WTC11 (cell line): ENCODE data around the gene SLC30A9. TPM values are rescaled to one million over a fixed set of nuclear protein-coding genes. Genes with fewer than 3 reads are reported as not detected.

Source experiments
- ATAC-seq: fragments of 200-7000 bp; cut with Tn5 transposase; 2 replicates; pipeline ENCODE4 v1.10.0; 2021; ENCODE audit warnings: mild to moderate bottlenecking, moderate library complexity
- CTCF ChIA-PET: fragments of 300-600 bp; sonication (Branson Sonifier 250); formaldehyde crosslinking; loops from one replicate; lab custom pipeline; 2021; ENCODE audit warnings: antibody characterized with exemption; lab: Charles Lee
- POLR2A ChIA-PET: fragments of 350-600 bp; sonication (Branson Sonifier 250); formaldehyde crosslinking; loops from one replicate; lab custom pipeline; 2021; ENCODE audit warnings: antibody characterized with exemption; lab: Charles Lee
- DNase-seq: peaks from one replicate; pipeline ENCODE4 v3.0.0; 2021; ENCODE audit warnings: low spot score
- H3K27ac Mint-ChIP-seq: 2 replicates; pipeline ENCODE4 v1.8.0; 2021; ENCODE audit warnings: mixed read lengths
- H3K27me3 Mint-ChIP-seq: 2 replicates; pipeline ENCODE4 v1.8.0; 2021; ENCODE audit warnings: low read depth, mild to moderate bottlenecking, moderate library complexity, mixed read lengths
- H3K36me3 Mint-ChIP-seq: 2 replicates; pipeline ENCODE4 v1.8.0; 2021; ENCODE audit warnings: mixed read lengths
- H3K4me1 Mint-ChIP-seq: 2 replicates; pipeline ENCODE4 v1.8.0; 2022; ENCODE audit warnings: mixed read lengths
- H3K4me3 Mint-ChIP-seq: 2 replicates; pipeline ENCODE4 v1.8.0; 2021; ENCODE audit warnings: mild to moderate bottlenecking, moderate library complexity, mixed read lengths
- H3K9me3 Mint-ChIP-seq: 2 replicates; pipeline ENCODE4 v1.8.0; 2021; ENCODE audit warnings: mixed read lengths
- CREM ChIP-seq: sonication (generic); formaldehyde crosslinking; IDR thresholded peaks from 2 replicates; pipeline ENCODE4 v1.8.1; 2022; ENCODE audit warnings: mild to moderate bottlenecking, missing genetic modification reagents, moderate library complexity
- ELF4 ChIP-seq: sonication (generic); formaldehyde crosslinking; IDR thresholded peaks from 2 replicates; pipeline ENCODE4 v1.8.1; 2022; ENCODE audit warnings: low read depth, mild to moderate bottlenecking, moderate library complexity, missing genetic modification reagents
- ETV6 ChIP-seq: sonication (generic); formaldehyde crosslinking; IDR thresholded peaks from 2 replicates; pipeline ENCODE4 v1.8.1; 2022; ENCODE audit warnings: mild to moderate bottlenecking, missing genetic modification reagents
- FOXJ3 ChIP-seq: sonication (generic); formaldehyde crosslinking; IDR thresholded peaks from 2 replicates; pipeline ENCODE4 v1.9.0; 2021; ENCODE audit warnings: missing genetic modification reagents, mild to moderate bottlenecking, borderline replicate concordance
- FOXK1 ChIP-seq: sonication (generic); formaldehyde crosslinking; IDR thresholded peaks from 2 replicates; pipeline ENCODE4 v1.8.0; 2022; ENCODE audit warnings: mild to moderate bottlenecking, moderate library complexity, missing genetic modification reagents
- GTF2I ChIP-seq: fragments of 250-450 bp; sonication (Bioruptor Pico); conservative IDR thresholded peaks from 2 replicates; pipeline ENCODE4 v1.4.0; 2021; ENCODE audit warnings: mild to moderate bottlenecking
- HMGA2 ChIP-seq: fragments of 250-450 bp; sonication (Bioruptor Pico); IDR thresholded peaks from 2 replicates; pipeline ENCODE4 v1.4.0; 2021; ENCODE audit warnings: mild to moderate bottlenecking, moderate library complexity
- IRF2 ChIP-seq: sonication (generic); formaldehyde crosslinking; IDR thresholded peaks from 2 replicates; pipeline ENCODE4 v1.8.0; 2022; ENCODE audit warnings: low read depth, missing genetic modification reagents, borderline replicate concordance
- MXD4 ChIP-seq: fragments of 250-450 bp; sonication (Bioruptor Pico); IDR thresholded peaks from 2 replicates; pipeline ENCODE4 v1.8.0; 2021; ENCODE audit warnings: mild to moderate bottlenecking, moderate library complexity, borderline replicate concordance
- MYBL2 ChIP-seq: sonication (generic); formaldehyde crosslinking; IDR thresholded peaks from 2 replicates; pipeline ENCODE4 v1.8.1; 2023; ENCODE audit warnings: mild to moderate bottlenecking, moderate library complexity, missing genetic modification reagents
- OVOL2 ChIP-seq: fragments of 250-450 bp; sonication (Bioruptor Pico); IDR thresholded peaks from 2 replicates; pipeline ENCODE4 v1.9.0; 2021; ENCODE audit warnings: mild to moderate bottlenecking, borderline replicate concordance
- PRRX2 ChIP-seq: fragments of 250-450 bp; sonication (Bioruptor Pico); IDR thresholded peaks from 2 replicates; pipeline ENCODE4 v1.8.0; 2021; ENCODE audit warnings: mild to moderate bottlenecking
- RORB ChIP-seq: fragments of 250-450 bp; sonication (Bioruptor Pico); IDR thresholded peaks from 2 replicates; pipeline ENCODE4 v1.9.0; 2021; ENCODE audit warnings: mild to moderate bottlenecking
- SMAD3 ChIP-seq: sonication (generic); formaldehyde crosslinking; IDR thresholded peaks from 2 replicates; pipeline ENCODE4 v1.8.0; 2022; ENCODE audit warnings: missing genetic modification reagents, mild to moderate bottlenecking, borderline replicate concordance
- SMAD4 ChIP-seq: sonication (generic); formaldehyde crosslinking; IDR thresholded peaks from 2 replicates; pipeline ENCODE4 v1.8.0; 2022; ENCODE audit warnings: mild to moderate bottlenecking, missing genetic modification reagents
- TCF7 ChIP-seq: sonication (generic); formaldehyde crosslinking; IDR thresholded peaks from 2 replicates; pipeline ENCODE4 v1.8.0; 2022; ENCODE audit warnings: mild to moderate bottlenecking, low read depth, missing genetic modification reagents, moderate library complexity
- ZBTB21 ChIP-seq: sonication (generic); formaldehyde crosslinking; IDR thresholded peaks from 2 replicates; pipeline ENCODE4 v1.8.1; 2023; ENCODE audit warnings: mild to moderate bottlenecking, missing genetic modification reagents, borderline replicate concordance
- ZNF138 ChIP-seq: sonication (generic); formaldehyde crosslinking; conservative IDR thresholded peaks from 2 replicates; pipeline ENCODE4 v1.8.1; 2022; ENCODE audit warnings: mild to moderate bottlenecking, moderate library complexity, missing genetic modification reagents
- ZNF232 ChIP-seq: sonication (generic); formaldehyde crosslinking; IDR thresholded peaks from 2 replicates; pipeline ENCODE4 v1.8.0; 2022; ENCODE audit warnings: mild to moderate bottlenecking, missing genetic modification reagents
- ZNF263 ChIP-seq: sonication (generic); formaldehyde crosslinking; IDR thresholded peaks from 2 replicates; pipeline ENCODE4 v1.8.1; 2022; ENCODE audit warnings: low read depth, mild to moderate bottlenecking, moderate library complexity, missing genetic modification reagents
- ZNF416 ChIP-seq: fragments of 250-450 bp; sonication (Bioruptor Pico); IDR thresholded peaks from 2 replicates; pipeline ENCODE4 v1.9.0; 2021; ENCODE audit warnings: mild to moderate bottlenecking, inconsistent platforms
- ZNF423 ChIP-seq: fragments of 250-450 bp; sonication (Bioruptor Pico); IDR thresholded peaks from 2 replicates; pipeline ENCODE4 v2.1.2; 2022; ENCODE audit warnings: mild to moderate bottlenecking, moderate library complexity
- total RNA-seq: library from RNA; stranded (reverse); gene quantifications from 3 replicates; pipeline ENCODE4 v1.2.3, GENCODE V29; 2021
- TF ChIP-seq, protein P1 (sequence below): sonication (generic); formaldehyde crosslinking; IDR thresholded peaks from 2 replicates; pipeline ENCODE4 v1.8.1; 2023; ENCODE audit warnings: mild to moderate bottlenecking, missing genetic modification reagents, moderate library complexity
- TF ChIP-seq, protein P2 (sequence below): fragments of 250-450 bp; sonication (Bioruptor Pico); IDR thresholded peaks from 2 replicates; pipeline ENCODE4 v1.8.0; 2021; ENCODE audit warnings: mild to moderate bottlenecking
- TF ChIP-seq, protein P3 (sequence below): fragments of 250-450 bp; sonication (Bioruptor Pico); conservative IDR thresholded peaks from 2 replicates; pipeline ENCODE4 v1.9.0; 2021; ENCODE audit warnings: mild to moderate bottlenecking

SLC30A9 gene
- total RNA-seq, 1 experiment from 2014 or later: 70.1 TPM

DNA sequence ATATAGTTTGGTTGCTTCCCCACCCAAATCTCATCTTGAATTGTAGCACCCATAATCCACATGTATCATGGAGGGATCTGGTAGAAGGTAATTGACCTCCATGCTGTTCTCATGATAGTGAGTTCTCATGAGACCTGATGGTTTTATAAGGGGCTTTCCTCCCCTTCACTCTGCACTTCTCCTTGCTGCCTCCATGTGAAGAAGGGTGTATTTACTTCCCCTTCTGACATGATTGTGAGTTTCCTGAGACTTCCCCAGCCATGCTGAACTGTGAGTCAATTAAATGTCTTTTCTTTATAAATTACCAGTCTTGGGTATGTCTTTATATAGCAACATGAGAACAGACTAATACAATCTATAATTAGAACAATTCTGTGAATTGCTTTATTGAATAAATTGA lies 20.7 kb upstream of the SLC30A9 start:
- 0 out of 2 replicates have a peak, but pooled peaks cover 3% of the 10 kb centered on the region for H3K4me1 Mint-ChIP-seq
- H3K27me3 Mint-ChIP-seq: no peaks in the 10 kb centered on the region
- peaks cover 38% of the 10 kb centered on the region for H3K36me3 Mint-ChIP-seq
- no peak overlapping the region for H3K4me3 Mint-ChIP-seq
- no peak for ATAC-seq
- no peak overlapping the region for H3K27ac Mint-ChIP-seq
- POLR2A ChIA-PET: no interaction called here
- peaks cover 51% of the 10 kb centered on the region for H3K9me3 Mint-ChIP-seq
- TF ChIP-seq FOXJ3 (no peak), SMAD3 (CRISPR knock-in tag) (no peak), ZNF416 (CRISPR knock-in tag) (no peak), OVOL2 (CRISPR knock-in tag) (no peak), TCF7 (CRISPR knock-in tag) (no peak), ETV6 (CRISPR knock-in tag) (no peak), MYBL2 (CRISPR knock-in tag) (no peak), GTF2I (CRISPR knock-in tag) (no peak), ZNF263 (CRISPR knock-in tag) (no peak)
- DNase-seq: no peak
- CTCF ChIA-PET: no interaction called here

DNA sequence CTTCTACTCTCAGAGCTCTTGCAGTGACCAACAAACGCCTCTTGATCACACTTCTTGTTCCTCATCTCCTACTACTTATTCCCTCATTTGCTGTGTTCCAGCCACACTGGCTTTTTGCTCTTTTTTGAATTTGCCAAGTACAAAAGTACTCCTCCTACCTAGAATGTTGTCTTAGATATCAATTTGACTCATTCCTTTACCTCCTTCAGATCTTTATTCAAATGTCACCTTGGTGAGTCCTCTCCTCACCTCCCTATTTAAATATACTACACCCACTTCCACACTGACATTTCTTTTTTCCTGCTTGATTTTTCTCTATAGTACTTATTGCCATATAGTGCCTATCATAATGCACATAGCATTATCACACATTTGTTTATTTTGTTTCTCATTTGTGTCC lies 15.0 kb upstream of the SLC30A9 start:
- no peak for TF ChIP-seq ZNF138 (CRISPR knock-in tag)
- TF ChIP-seq HMGA2 (CRISPR knock-in tag): no peak
- TF ChIP-seq IRF2 (CRISPR knock-in tag): no peak
- TF ChIP-seq ZNF232: no peak
- no peak for TF ChIP-seq SMAD4 (CRISPR knock-in tag)
- TF ChIP-seq PRRX2 (CRISPR knock-in tag): no peak
- TF ChIP-seq RORB (CRISPR knock-in tag): no peak
- TF ChIP-seq FOXK1: no peak
- TF ChIP-seq ZNF423 (CRISPR knock-in tag): no peak
- no peak for TF ChIP-seq ZBTB21
- no peak for TF ChIP-seq CREM
- TF ChIP-seq ELF4 (CRISPR knock-in tag): no peak
- TF ChIP-seq, protein P1, sequence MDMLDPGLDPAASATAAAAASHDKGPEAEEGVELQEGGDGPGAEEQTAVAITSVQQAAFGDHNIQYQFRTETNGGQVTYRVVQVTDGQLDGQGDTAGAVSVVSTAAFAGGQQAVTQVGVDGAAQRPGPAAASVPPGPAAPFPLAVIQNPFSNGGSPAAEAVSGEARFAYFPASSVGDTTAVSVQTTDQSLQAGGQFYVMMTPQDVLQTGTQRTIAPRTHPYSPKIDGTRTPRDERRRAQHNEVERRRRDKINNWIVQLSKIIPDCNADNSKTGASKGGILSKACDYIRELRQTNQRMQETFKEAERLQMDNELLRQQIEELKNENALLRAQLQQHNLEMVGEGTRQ (CRISPR knock-in tag): no peak
- no peak for TF ChIP-seq MXD4 (CRISPR knock-in tag)
- TF ChIP-seq, protein P2, sequence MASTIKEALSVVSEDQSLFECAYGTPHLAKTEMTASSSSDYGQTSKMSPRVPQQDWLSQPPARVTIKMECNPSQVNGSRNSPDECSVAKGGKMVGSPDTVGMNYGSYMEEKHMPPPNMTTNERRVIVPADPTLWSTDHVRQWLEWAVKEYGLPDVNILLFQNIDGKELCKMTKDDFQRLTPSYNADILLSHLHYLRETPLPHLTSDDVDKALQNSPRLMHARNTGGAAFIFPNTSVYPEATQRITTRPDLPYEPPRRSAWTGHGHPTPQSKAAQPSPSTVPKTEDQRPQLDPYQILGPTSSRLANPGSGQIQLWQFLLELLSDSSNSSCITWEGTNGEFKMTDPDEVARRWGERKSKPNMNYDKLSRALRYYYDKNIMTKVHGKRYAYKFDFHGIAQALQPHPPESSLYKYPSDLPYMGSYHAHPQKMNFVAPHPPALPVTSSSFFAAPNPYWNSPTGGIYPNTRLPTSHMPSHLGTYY (CRISPR knock-in tag): no peak
- TF ChIP-seq, protein P3, sequence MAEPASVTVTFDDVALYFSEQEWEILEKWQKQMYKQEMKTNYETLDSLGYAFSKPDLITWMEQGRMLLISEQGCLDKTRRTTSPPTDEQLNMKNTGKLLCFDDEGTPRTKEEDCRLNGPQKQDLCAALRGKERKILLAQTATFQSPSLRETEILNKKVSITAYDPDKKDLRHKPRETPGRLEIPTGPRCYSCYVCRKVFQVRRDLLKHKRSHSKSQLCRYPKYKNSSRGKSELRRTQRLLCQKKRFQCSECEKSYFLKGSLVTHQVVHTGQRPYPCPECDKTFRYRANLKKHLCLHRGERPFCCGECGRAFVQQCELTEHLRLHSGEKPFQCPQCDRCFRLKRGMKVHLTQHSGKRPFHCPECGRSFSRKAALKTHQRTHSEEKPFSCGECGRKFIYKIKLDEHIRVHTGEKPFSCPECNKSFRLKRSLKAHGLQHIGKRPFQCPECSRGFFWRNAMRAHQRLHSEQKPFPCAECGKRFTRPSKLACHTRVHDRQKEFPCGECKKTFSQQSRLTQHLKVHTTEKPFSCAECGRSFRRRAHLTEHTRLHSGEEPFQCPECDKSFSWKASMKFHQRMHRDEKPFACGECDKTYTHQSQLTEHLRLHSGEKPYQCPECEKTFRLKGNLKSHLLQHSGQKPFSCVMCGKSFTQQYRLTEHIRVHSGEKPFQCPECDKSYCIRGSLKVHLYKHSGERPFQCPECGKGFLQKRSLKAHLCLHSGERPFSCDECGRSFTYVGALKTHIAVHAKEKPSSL: no peak
- H3K4me1 Mint-ChIP-seq: peaks cover 13% of the 10 kb centered on the region
- no peak overlapping the region for H3K4me3 Mint-ChIP-seq
- ChIA-PET CTCF (no interaction called here), POLR2A (no interaction called here)
- peaks cover 12% of the 10 kb centered on the region for H3K36me3 Mint-ChIP-seq
- DNase-seq (no peak), ATAC-seq (no peak)
- peaks cover 22% of the 10 kb centered on the region for H3K9me3 Mint-ChIP-seq
- no peak overlapping the region for H3K27ac Mint-ChIP-seq
- H3K27me3 Mint-ChIP-seq: no peaks in the 10 kb centered on the region; the same call in 1 of the 2 replicates
